Endothelial cell of umbilical vein (primary cell): ENCODE results near the gene LGR6. TPM values are rescaled to one million over a fixed set of nuclear protein-coding genes. Genes with fewer than 3 reads are reported as not detected.

ENCODE experiments used
- BruUV-seq: library from RNA; stranded (reverse); fragments of 400-500 nt; replicated peaks from 2 replicates; lab custom pipeline; 2021; lab: Mats Ljungman, UMichigan
- CTCF ChIA-PET: fragments of 300-600, 350-600 bp; sonication (Branson Sonifier 250); formaldehyde crosslinking; loops from one replicate; lab custom pipeline; 2021; ENCODE audit warnings: antibody characterized with exemption, inconsistent platforms; lab: Charles Lee
- POLR2A ChIA-PET: fragments of 300-600, 350-600 bp; sonication (Branson Sonifier 250); formaldehyde crosslinking; loops from one replicate; lab custom pipeline; 2021; ENCODE audit warnings: antibody characterized with exemption, inconsistent platforms; lab: Charles Lee
- DNase-seq: peaks from one replicate; pipeline ENCODE4 v3.0.0-alpha.2; 2011; ENCODE audit warnings: low read depth, low spot score
- FAIRE-seq: peaks from 2 replicates; lab custom pipeline; 2011; peaks lifted over from hg19 to GRCh38; lab: Jason Lieb, UNC
- H2AFZ ChIP-seq: 2 replicates; pipeline ENCODE4 v1.6.0; 2012; ENCODE audit warnings: low read depth, low read length, control low read depth, inconsistent platforms
- H3K27ac ChIP-seq: 2 replicates; pipeline ENCODE4 v1.5.1; 2011; ENCODE audit warnings: low read depth, mild to moderate bottlenecking, control low read depth, low read length, moderate library complexity; ENCODE audit not compliant: insufficient read depth
- H3K27me3 ChIP-seq, 2 experiments: 2 replicates each; pipeline versions ENCODE4 v1.6.0 to v1.6.1; 2011; ENCODE audit warnings: low read length in 2 of 2, mixed read lengths in 1 of 2; ENCODE audit not compliant: control insufficient read depth in 2 of 2, insufficient read depth in 2 of 2
- H3K36me3 ChIP-seq, 2 experiments: 2 replicates in 1 of 2; 3 replicates in 1 of 2; pipeline ENCODE4 v1.5.1; 2011; ENCODE audit warnings: low read length in 2 of 2, mild to moderate bottlenecking in 1 of 2, moderate library complexity in 1 of 2; ENCODE audit not compliant: control insufficient read depth in 2 of 2, insufficient read depth in 2 of 2; ENCODE audit errors: extremely low read depth in 1 of 2
- H3K4me1 ChIP-seq: 3 replicates; pipeline ENCODE4 v1.5.1; 2011; ENCODE audit warnings: mild to moderate bottlenecking, low read length; ENCODE audit not compliant: control insufficient read depth, insufficient read depth; ENCODE audit errors: extremely low read depth
- H3K4me2 ChIP-seq: 2 replicates; pipeline ENCODE4 v1.6.1; 2011; ENCODE audit warnings: low read length, control low read depth, mixed read lengths; ENCODE audit not compliant: insufficient read depth
- H3K4me3 ChIP-seq, 3 experiments: fragments of 200-600 bp in 1 of 3; sonication (generic), shearing (Covaris generic) in 1 of 3; replicated peaks in 1 of 3; 2 replicates each; pipeline ENCODE4 v1.5.1; 2011 to 2016; ENCODE audit warnings: control low read depth in 3 of 3, low read length in 3 of 3, mild to moderate bottlenecking in 2 of 3, inconsistent platforms in 1 of 3, low read depth in 1 of 3, moderate library complexity in 1 of 3; ENCODE audit not compliant: insufficient read depth in 1 of 3
- H3K79me2 ChIP-seq: 2 replicates; pipeline ENCODE4 v1.6.0; 2012; ENCODE audit warnings: low read length, inconsistent platforms; ENCODE audit not compliant: control insufficient read depth, insufficient read depth
- H3K9ac ChIP-seq: replicated peaks from 2 replicates; pipeline ENCODE3; 2011; ENCODE audit warnings: low read length, control low read depth; ENCODE audit not compliant: insufficient read depth; ENCODE audit errors: extremely low read depth
- H3K9me1 ChIP-seq: replicated peaks from 3 replicates; pipeline ENCODE4 v1.6.0; 2011; ENCODE audit warnings: mild to moderate bottlenecking, low read length; ENCODE audit not compliant: control insufficient read depth, insufficient read depth; ENCODE audit errors: extremely low read depth
- H3K9me3 ChIP-seq: replicated peaks from 2 replicates; pipeline ENCODE4 v1.5.1; 2012; ENCODE audit warnings: low read length, inconsistent platforms; ENCODE audit not compliant: control insufficient read depth, insufficient read depth
- H4K20me1 ChIP-seq: replicated peaks from 2 replicates; pipeline ENCODE3; 2011; ENCODE audit warnings: mild to moderate bottlenecking, low read length; ENCODE audit not compliant: control insufficient read depth, insufficient read depth; ENCODE audit errors: extremely low read depth
- EZH2 ChIP-seq: IDR thresholded peaks from 2 replicates; pipeline ENCODE4 v1.6.1; 2012; ENCODE audit warnings: borderline replicate concordance, low read depth, mild to moderate bottlenecking, moderate library complexity, low read length, inconsistent platforms; ENCODE audit not compliant: severe bottlenecking
- FOS ChIP-seq: IDR thresholded peaks from 2 replicates; pipeline ENCODE4 v1.6.1; 2011; ENCODE audit warnings: mild to moderate bottlenecking, low read length, moderate library complexity, borderline replicate concordance; ENCODE audit not compliant: insufficient read depth
- GATA2 ChIP-seq: IDR thresholded peaks from 2 replicates; pipeline ENCODE4 v1.7.0; 2011; ENCODE audit warnings: low read depth, mild to moderate bottlenecking, moderate library complexity, mixed read lengths, low read length; ENCODE audit not compliant: insufficient read length, insufficient read depth
- JUN ChIP-seq: IDR thresholded peaks from 2 replicates; pipeline ENCODE4 v1.6.1; 2011; ENCODE audit warnings: borderline replicate concordance, low read depth; ENCODE audit not compliant: insufficient read length, insufficient read depth
- MAX ChIP-seq: IDR thresholded peaks from 2 replicates; pipeline ENCODE4 v1.6.1; 2011; ENCODE audit not compliant: insufficient read depth, insufficient read length
- MYC ChIP-seq: IDR thresholded peaks from one replicate; pipeline ENCODE4 v1.6.1; 2011; ENCODE audit warnings: mild to moderate bottlenecking, low read depth, low read length
- POLR2A ChIP-seq: IDR thresholded peaks from 2 replicates; pipeline ENCODE4 v1.6.1; 2012; ENCODE audit warnings: low read depth, mild to moderate bottlenecking, control low read depth, low read length
- POLR2AphosphoS5 ChIP-seq: IDR thresholded peaks from 2 replicates; pipeline ENCODE4 v1.6.1; 2012; ENCODE audit warnings: low read depth, mild to moderate bottlenecking, control low read depth, low read length, moderate library complexity; ENCODE audit not compliant: insufficient read depth
- dilution Hi-C: fragments of 300-500 bp; cut with MboI; formaldehyde crosslinking; loops from one replicate; pipeline ENCODE4 v1.15.0; 2019; ENCODE audit warnings: low sequenced_read_pairs; ENCODE audit not compliant: extremely low pct_ligation_motif_present
- intact Hi-C: fragments of 100-400 bp; cut with micrococcal nuclease; formaldehyde crosslinking; loops from one replicate; pipeline ENCODE4 v1.10.0; 2022
- polyA plus RNA-seq, 4 experiments: library from polyadenylated mRNA; depleted of rRNA in 3 of 4; stranded (reverse) in 3 of 4; unstranded in 1 of 4; fragments of >200 nt; gene quantifications; 2 replicates each; pipeline versions ENCODE4 v1.2.1 to v1.2.3, GENCODE V29; 2011 to 2012; ENCODE audit warnings: missing spikeins in 1 of 4
- total RNA-seq: library from RNA; stranded (reverse); gene quantifications from 2 replicates; pipeline ENCODE4 v1.2.3, GENCODE V29; 2021
- TF ChIP-seq, protein P1 (sequence below), 2 donors: IDR thresholded peaks; 1 replicate in 1 of 2; 2 replicates in 1 of 2; pipeline ENCODE4 v1.5.1; 2011; ENCODE audit warnings: low read length in 2 of 2, mild to moderate bottlenecking in 2 of 2, moderate library complexity in 2 of 2, control low read depth in 1 of 2, inconsistent platforms in 1 of 2, low read depth in 1 of 2; ENCODE audit not compliant: insufficient read depth in 1 of 2; ENCODE audit errors: extremely low read depth in 1 of 2

Gene LGR6
- total and polyA plus RNA-seq, 2 donors (not counting 3 experiments of a cell fraction or from before 2014, with no cell fraction given): not detected

DNA sequence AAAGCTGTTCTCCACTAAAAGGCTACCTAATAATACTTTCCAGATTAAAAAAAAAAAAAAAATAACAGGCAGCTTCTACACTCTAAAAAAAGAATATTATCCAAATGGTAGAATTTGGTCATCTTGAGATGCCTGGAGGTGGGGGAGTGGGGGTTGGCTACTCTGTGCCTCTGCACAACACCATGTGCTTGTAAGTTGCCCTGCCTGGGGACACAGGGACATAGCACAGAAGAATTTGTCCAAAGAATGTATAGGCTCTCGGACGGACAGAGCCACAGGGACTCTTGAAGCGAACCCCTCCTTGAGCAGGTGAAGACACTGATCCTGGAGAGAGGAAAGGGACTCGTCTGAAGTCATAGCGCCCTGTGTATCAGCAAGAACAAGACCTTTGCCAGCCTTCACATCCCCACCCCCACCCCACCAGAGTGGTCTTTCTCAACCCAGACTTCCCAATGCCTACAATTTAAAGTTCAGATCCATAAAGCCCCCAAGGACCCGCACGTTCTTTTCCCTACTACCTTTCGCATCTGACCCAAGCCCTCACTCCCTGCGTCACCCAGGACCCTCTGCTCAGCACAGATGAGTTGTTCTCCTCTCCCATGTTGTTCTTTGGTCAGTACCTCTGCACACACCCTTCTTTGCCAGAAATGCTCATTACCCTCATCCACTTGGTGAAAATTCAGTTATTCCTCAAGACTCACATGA is 72.6 kb downstream of the LGR6 start:
- Histone ChIP-seq H2AFZ (no peak overlapping the region), H3K36me3 (no peaks in the 10 kb centered on the region), H3K9me3 (no peaks in the 10 kb centered on the region), H3K4me2 (no peak overlapping the region), H4K20me1 (no peaks in the 10 kb centered on the region), H3K79me2 (no peaks in the 10 kb centered on the region), H3K27me3 (peaks cover 41 to 47% of the 10 kb centered on the region in 2 experiments), H3K4me1 (no peaks in the 10 kb centered on the region), H3K27ac (no peak overlapping the region), H3K4me3 (no peak overlapping the region), H3K9ac (no peak overlapping the region), H3K9me1 (no peaks in the 10 kb centered on the region)
- BruUV-seq: no TSS peak
- intact Hi-C loops: no loop called here
- CTCF ChIA-PET: interaction anchor here (1.2 to 3.0 kb wide), 4 partner anchors 8 to 73 kb away, joined by 3 to 11 read pairs (median 6); partner anchors contain the start of gene LGR6
- POLR2A ChIA-PET: no interaction called here
- dilution Hi-C loops: no loop called here
- FAIRE-seq (no peak), DNase-seq (no peak)
- TF ChIP-seq, protein P1, sequence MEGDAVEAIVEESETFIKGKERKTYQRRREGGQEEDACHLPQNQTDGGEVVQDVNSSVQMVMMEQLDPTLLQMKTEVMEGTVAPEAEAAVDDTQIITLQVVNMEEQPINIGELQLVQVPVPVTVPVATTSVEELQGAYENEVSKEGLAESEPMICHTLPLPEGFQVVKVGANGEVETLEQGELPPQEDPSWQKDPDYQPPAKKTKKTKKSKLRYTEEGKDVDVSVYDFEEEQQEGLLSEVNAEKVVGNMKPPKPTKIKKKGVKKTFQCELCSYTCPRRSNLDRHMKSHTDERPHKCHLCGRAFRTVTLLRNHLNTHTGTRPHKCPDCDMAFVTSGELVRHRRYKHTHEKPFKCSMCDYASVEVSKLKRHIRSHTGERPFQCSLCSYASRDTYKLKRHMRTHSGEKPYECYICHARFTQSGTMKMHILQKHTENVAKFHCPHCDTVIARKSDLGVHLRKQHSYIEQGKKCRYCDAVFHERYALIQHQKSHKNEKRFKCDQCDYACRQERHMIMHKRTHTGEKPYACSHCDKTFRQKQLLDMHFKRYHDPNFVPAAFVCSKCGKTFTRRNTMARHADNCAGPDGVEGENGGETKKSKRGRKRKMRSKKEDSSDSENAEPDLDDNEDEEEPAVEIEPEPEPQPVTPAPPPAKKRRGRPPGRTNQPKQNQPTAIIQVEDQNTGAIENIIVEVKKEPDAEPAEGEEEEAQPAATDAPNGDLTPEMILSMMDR (IDR thresholded peaks at IDR 0.05; ENCODE audit: extremely low read depth in 1 of 2, insufficient read depth in 1 of 2, low read depth in 1 of 2, low read length in 2 of 2): no peak
- TF ChIP-seq JUN (no peak), MAX (no peak), POLR2AphosphoS5 (no peak), FOS (no peak), EZH2 (no peak), GATA2 (no peak), POLR2A (no peak), MYC (no peak)
